ENCODE measurements around the gene HOXA5.
A peak's percentile ranks its signal among the peaks of the same experiment; 100 is the strongest.

The HOXA5 gene

GRCh38 chr7:27147199-27148030 lies 3.9 kb upstream of the HOXA5 start, which contains the start of gene HOXA6:
Gene HOXA6, minus strand, starts transcription at chr7:27147774. Its CDS starts 25 bp downstream, at chr7:27147749.
- peak; percentile 77 for DNase-seq

GRCh38 chr7:27146491-27147198 lies 3.2 kb upstream of the HOXA5 start:
- DNase-seq, result peak; percentile 23

GRCh38 chr7:27145914-27146412 lies 2.5 kb upstream of the HOXA5 start:
- DNase-seq, result no peak

GRCh38 chr7:27145165-27145913 lies 1.9 kb upstream of the HOXA5 start:
- peak; percentile 33 for DNase-seq

- DNase-seq, result peak; percentile 29
These were observed 1.3 kb upstream of the HOXA5 start for GRCh38 chr7:27144781-27145164.

GRCh38 chr7:27143950-27144780 lies 684 bp upstream of the HOXA5 start:
- no peak for DNase-seq

GRCh38 chr7:27142580-27143022 lies 880 bp downstream of the HOXA5 start:
- no peak for DNase-seq

GRCh38 chr7:27141923-27142579 lies 1.4 kb downstream of the HOXA5 start:
- no peak for DNase-seq

- no peak for DNase-seq
These were observed 2.2 kb downstream of the HOXA5 start for GRCh38 chr7:27141137-27141922.

GRCh38 chr7:27140126-27140857 lies 3.2 kb downstream of the HOXA5 start:
- DNase-seq, result no peak

- DNase-seq, result no peak
These were observed 4.0 kb downstream of the HOXA5 start for GRCh38 chr7:27139334-27140125.

GRCh38 chr7:27138985-27139333 lies 4.5 kb downstream of the HOXA5 start:
- no peak for DNase-seq

GRCh38 chr7:27138472-27138871 lies 5.0 kb downstream of the HOXA5 start:
- DNase-seq, result no peak

GRCh38 chr7:27137640-27138315 lies 5.7 kb downstream of the HOXA5 start:
- no peak for DNase-seq

- DNase-seq, result peak; percentile 57
These were observed 9.1 kb downstream of the HOXA5 start for GRCh38 chr7:27134392-27134791.

GRCh38 chr7:27133409-27134231 lies 9.9 kb downstream of the HOXA5 start:
- no peak for DNase-seq

GRCh38 chr7:27132978-27133377 lies 10.5 kb downstream of the HOXA5 start:
- no peak for DNase-seq

GRCh38 chr7:27132214-27132613 lies 11.3 kb downstream of the HOXA5 start:
- no peak for DNase-seq
